ENCODE data around the gene HIBCH.
"Not testable (repeated sequence)": the region's sequence is repeated elsewhere in the genome, so short reads cannot be mapped to it uniquely, and the experiment has no call there.

HIBCH gene

DNA sequence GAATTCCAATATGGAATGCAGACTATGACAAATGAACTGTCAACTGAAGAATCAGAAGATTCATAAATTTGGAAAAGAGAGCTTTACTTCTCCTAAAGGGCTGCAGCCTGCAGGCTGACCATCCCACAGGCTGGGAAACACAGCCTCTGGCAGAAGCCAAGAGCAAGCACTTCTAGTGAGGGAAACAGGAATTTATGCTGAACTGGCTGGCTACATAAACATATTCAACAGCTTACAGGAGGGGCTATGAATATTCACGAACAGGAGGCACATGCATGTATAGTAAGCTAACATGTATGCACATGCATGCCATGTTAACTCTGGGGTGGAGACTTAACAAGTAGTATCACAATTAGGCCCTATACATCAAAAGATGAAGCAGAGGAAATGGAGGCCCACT is 17.6 kb downstream of the HIBCH start:
- no peak for DNase-seq

DNA sequence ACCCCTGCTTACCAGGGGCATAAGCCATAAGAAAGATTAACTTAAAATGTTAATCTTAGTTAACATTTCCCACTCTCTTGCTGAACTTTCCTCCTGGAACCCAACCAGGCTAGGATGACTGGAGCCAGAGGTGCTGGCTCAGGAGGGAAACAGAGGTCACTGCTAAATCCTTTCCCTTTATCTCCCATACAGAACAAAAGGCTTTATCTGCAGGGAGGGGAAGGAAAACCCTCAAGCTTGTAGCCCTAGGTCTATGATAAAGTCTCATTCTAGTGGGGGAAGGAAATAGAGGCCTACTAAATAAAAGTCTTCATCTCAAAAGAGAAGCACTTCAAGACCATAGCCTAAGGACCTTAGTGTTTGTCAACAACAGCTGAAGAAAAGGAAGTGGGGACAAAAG is 18.6 kb downstream of the HIBCH start:
- DNase-seq, result no peak

DNA sequence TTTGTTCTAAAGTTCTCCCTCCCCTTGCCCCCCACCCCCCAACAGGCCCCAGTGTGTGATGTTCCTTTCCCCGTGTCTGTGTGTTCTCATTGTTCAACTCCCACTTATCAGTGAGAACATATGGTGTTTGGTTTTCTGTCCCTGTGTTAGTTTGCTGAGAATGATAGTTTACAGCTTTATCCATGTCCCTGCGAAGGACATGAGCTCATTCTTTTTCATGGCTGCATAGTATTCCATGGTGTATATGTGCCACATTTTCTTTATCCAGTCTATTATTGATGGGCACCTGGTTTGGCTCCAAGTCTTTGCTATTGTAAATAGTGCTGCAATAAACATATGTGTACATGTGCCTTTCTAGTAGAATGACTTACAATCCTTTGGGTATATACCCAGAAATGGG is 21.7 kb downstream of the HIBCH start:
- not testable (repeated sequence) for DNase-seq

DNA sequence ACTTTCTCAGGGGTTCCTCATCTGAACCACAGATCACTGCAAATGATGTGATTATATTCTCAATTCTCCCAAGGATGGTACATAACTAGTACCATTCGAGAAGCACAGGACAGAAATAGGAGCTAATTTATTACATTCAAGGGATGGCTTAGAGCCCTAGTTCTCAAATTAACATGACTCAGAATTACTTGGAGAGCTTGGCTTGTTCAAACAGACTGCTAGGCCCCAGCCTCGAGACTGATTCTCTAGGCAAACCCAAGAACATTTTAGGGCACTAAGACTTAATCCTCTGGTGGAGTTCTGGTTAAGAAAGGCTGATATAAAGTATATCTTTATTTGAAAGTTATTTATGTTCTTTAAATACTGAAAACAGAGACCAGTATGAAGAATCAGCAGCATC is 35.8 kb downstream of the HIBCH start:
- DNase-seq, result no peak

DNA sequence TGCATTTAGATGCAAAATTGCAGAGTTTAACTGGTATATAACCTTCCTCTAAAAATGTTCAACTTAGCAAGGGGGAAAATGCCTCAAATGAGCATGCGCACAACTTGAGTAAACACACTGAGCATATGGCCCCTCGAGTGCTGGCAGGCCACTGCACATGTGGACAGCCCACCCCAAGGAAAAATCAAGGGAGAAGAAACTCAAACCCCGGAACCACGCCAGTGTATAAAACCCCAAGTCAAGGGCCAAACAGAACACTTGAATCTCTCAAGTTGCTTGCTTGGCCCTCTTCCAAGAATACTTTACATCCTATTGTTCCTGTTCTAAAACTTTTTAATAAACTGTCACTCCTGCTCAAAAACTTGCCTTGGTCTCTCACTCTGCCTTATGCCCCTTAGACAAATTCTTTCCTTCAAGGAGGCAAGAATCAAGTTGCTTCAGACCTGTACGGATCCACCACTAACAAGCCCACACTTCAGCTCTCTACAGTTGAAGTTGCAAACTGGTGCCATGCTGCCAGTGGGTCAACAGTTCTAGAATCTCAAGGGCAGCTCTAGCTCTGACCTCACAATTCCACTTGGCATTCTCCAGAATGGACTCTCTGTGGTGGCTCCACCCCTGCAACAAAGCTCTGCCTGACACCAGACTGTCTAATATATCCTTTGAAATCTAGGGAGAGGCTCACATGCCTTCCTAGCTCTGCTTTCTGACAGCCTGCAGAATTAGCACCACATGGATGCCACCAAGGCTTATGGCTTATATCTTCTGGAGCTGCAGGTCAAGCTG is 38.9 kb downstream of the HIBCH start:
- no peak for DNase-seq

DNA sequence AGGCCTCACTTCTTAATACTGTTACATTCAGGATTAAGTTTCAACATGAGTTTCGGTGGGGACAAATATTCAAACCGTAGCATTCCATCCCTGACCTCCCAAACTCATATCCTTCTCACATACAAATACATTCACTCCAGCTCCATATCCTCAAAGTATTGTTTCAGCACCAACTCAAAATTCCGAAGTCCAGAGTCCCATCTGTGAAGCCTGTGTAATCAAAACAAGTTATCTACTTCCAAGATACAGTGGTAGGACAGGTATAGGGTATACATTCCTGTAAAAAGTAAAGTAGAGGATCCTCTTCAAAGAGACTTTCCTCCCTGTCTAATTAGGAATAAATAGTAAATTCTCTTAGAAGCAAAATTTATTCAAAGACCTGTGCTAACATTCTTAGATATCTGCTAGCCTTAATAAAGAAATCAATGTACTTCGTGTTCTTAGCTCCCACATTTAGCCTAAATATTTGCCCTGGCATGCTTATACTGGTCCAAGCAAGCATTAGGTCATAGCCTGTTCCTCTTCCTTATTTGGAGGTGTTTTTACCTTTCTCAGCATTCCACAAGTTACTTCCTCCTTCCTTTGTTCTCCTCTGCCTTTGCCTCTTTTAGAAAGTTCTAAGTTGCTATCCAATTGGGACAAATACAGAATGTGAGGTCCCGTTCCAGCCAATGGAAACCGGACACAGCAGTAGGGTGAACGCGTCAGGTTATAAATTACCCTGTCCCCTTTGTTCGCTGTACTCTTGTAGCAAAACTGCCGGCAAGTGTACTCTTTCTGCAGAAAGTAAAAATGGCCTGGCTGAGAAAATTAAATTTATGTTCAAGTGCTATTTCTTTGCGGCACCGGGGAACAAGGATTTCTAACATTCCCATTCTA is 40.1 kb downstream of the HIBCH start:
- DNase-seq, result not testable (repeated sequence)

DNA sequence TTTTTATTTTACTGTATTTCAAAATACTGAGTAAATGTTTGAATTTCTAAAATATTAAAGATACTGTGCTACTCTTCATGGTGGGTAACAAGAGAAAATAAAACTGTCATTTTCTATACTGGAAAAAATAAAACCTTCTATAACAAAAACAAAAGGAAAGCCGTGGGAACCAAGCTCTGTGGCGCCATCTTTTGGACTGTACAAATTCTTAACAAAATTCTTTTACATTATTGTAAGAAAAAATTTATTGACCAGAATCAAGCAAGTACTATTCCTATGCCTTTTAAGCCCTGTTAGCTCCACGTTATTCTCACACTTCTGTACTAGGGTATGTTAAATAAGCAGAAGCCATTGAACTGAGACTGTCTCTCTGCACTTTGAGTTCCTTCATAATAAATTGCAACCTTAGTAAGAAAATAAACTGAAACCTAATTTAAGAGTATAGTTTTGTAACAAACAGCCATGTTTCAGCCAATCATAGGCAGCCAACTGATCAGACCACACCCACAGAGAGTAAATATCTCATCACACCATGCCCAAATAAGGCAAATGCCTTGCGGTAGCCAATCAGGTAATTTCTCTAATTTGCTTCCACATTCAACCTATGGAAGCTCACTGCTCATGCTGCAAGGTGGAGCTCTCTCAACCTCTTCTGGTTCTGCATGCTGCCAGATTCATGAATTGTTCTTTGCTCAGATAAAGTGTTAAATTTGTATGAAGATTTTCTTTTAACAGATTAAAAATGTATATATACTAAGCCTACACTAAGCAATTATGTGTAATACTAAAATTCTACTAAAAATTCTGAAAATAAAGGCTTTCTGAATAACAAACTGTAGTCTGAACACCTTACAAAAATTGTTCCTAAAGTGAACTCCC is 42.2 kb downstream of the HIBCH start:
- DNase-seq, result peak; percentile 13

DNA sequence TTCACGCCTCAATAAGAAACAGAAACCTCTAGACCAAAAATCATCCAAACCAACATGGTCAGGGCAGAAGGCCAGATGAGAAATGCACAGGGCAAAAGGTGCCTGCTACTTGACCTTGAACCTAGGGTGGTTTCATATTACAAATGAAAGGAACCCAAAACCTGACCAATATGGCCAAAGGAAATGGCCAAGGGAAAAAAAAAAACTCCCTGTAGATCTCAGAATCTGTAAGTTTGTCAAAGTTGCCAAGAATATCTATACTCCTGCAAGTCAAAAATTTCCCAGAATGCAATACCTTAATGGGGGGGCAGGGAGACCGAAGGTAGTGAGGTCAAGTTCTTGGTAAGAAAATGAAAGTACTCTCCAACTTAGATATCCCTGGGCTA is 47.2 kb downstream of the HIBCH start:
- DNase-seq, result no peak

DNA sequence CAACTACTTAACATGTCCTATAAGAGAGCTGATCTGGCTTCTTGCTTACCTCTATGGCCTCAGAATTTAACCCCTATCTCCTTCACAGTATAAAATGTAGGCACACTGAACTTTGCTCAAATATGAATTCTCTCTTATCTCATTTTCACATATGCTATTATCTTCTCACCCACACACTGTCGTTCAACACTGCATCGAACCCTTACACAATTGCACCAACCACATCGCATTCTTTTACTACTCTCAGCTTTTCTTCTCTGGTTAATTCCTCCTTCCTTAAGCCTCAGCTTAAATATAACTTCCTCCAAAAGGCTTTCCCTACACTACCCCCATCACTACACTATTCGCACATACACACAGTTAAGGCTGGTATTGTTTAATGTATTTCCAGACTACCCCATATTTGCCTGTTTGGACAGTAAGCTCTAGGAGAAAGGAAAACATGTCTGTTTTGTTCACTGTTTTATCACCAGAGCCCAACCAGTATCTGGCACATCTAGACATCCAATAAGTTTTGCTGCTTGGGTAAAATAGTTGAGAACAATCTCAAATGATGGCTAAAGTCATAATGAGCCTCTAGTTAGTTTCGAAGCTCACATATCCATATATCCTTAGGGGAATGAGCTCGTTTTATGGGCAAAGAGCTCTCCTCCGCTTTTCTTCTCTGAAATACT is 47.7 kb downstream of the HIBCH start:
- no peak for DNase-seq

DNA sequence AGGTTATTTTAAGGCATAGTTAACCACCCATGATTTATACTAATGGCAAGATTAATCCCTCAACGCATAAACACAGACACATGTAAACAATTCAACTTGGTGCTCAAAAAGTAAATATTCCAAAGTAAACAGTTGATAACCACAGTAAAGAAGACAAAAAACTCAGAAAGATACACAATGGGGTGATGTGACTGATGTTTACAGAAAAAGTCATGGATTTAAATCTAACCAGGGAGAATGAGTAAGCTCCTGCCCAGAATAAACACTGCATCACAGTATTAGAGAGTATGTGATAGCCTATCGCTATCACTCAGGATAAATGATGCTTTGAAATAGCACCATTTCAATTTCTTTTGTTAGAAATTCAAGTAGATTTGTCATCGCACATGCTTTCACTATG is 49.3 kb downstream of the HIBCH start:
- no peak for DNase-seq

DNA sequence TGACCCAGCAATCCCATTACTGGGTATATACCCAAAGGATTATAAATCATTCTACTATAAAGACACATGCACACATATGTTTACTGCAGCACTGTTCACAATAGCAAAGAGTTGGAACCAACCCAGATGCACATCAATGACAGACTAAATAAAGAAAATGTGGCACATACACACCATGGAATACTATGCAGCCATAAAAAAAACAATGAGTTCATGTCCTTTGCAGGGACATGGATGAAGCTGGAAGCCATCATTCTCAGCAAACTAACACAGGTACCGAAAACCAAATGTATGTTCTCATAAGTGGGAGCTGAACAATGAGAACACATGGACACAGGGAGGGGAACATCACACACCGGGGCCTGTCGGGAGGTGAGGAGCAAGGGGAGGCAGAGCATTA is 49.9 kb downstream of the HIBCH start:
- not testable (repeated sequence) for DNase-seq

DNA sequence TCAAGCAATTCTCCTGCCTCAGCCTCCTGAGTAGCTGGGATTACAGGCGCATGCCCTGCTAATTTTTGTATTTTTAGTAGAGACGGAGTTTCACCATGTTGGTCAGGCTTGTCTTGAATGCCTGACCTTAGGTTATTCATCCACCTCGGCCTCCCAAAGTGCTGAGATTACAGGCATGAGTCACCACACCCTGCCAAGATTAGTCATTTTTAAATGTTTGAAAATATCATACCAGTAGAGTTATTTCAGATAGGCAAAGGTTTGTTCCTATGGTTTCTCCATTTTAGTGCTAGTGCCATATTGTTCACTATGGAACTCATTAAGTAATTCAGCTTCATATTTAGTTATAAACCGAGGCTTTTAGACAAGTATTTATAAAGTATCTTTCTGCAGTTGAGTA is 52.3 kb downstream of the HIBCH start:
- DNase-seq, result no peak

DNA sequence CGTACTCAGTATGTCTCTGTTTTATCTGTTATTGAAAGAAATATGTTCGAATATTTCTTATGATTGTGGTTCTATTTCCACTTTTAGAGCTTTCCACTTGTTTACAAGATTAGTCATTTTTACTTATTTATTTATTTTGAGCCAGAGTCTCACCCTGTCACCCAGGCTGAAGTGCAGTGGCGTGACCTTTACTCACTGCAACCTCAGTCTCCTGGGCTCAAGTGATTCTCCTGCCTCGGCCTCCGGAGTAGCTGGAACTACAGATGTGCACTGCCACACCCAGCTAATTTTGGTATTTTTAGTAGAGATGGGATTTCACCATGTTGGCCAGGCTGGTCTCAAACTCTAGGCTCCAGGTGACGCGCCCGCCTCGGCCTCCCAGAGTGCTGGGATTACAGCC is 53.3 kb downstream of the HIBCH start:
- no peak for DNase-seq

DNA sequence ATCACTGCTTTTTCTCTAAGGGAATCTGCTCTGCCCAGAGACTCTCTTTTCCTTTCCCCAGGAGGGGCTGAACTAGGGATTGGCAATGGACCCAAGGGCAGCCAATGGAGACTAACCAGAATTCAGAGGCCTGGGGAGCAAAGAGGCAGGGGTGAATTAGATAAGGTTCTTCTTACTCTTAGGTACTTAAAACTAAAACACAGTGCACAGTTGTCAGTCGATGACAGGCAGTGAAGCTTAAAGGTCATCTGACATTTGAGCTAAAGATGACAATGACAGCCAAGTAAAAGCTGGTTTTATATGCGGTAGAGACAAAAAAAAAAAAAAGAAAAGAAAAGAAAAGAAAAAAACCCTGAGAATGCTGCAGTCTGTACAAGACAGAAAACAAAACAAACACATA is 57.8 kb downstream of the HIBCH start:
- no peak for DNase-seq

DNA sequence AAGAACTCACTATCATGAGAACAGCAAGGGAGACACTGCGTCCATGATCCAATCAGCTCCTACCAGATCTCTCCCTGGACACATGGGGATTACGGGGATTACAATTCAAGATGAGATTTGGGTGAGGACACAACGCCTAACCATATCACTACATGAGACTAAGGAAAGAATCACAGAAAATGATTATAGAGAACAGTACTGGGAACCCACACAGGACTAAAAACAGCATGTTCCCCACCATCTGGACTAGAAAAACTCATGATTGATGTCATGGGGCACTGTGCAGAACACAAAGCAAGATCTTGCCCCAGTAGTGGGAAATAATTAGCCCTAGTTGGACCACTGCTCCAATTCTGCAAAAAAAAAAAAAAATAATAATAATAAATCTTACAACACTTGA is 63.5 kb downstream of the HIBCH start:
- no peak for DNase-seq

DNA sequence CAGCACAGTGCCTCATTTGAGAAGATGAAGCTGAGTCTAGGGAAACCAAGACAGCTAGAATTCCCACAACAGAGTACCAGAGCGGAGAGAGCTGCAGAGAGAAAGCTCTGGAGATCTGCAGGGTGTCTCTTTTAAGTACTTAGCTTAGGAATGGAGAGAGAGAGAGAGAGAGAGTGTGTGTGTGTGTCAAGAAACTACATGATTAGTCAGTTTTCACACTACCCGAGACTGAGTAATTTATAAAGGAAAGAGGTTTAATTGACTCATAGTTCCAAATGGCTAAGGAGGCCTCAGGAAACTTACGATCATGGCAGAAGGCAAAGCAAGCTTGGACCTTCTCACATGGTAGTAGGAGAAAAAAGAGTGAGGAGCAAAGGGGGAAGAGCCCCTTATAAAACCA is 64.0 kb downstream of the HIBCH start:
- DNase-seq, result no peak

DNA sequence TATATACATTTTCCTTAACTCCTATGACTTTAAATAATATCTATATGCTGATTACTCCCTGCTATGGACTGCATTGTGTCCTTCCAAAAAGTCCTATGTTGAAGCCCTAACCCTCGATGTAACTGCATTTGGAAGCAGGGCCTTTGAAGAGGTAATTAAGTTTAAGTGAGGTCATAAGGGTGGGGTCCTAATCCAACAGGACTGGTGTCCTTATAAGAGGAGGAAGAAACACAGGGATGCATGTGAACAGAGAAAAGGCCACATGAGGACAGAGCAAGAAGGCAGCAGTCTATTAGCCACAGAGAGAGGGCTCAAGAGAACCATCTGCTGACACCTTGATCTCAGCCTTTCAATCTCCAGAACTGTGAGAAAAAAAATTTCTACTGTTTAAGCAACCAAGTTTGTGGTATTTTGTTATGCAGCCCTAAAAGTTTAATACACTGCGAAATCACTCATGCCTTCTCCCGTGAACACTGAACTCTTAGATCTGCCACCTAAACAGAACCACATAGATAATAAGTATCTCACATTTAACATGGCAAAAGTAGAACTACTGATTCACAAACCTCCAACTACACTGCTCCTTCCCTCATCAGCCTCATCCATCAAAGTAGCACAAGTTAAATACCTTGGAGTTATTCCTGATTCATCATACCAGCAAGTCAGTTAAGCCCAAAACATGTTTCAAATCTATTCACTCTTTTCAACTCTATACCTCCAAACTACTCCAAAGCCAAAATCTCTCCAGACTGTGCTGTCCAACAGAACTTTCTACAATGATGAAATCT is 65.4 kb downstream of the HIBCH start:
- DNase-seq, result no peak

DNA sequence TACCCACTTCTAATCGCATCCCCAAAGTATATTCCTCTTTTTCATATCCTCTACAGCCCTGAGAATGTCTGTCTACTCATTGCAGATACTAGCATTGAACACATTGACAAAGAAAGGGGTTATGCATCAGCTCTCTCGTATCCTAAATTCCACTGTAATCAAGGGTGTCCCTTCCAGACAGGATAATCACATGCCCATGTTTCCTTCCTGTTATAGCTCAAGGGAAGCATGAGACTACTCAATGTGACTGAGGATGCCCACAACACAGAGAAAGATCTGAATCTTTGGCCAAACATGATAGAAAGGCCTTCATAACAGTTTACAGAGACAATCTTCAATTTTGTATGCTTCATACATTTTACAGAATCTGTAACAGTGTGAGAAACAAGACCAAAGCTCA is 69.2 kb downstream of the HIBCH start:
- no peak for DNase-seq

DNA sequence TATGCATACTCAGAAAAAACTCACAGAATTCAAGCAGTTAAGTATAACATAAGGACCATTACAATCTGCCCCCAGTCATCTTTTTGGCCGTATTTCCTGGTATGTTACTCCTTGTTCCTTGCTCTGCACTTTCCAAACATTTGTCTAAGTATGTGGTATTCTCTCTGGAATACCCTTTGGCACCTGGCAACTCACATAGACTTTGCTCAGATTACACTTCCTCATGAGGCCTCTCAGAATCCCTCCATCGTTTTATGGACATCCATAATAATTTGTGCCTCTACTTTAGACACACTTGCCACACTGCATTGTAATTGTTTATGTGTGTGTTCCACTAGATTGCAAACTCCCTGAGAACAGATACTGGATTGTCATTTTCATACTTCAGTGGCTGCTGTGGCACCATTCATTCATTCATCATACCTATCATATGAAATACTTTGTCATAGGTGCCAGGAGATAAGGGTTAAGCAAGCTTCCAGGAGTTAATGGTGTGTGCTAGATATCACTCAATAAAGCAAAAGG is 84.0 kb downstream of the HIBCH start:
- no peak for DNase-seq

DNA sequence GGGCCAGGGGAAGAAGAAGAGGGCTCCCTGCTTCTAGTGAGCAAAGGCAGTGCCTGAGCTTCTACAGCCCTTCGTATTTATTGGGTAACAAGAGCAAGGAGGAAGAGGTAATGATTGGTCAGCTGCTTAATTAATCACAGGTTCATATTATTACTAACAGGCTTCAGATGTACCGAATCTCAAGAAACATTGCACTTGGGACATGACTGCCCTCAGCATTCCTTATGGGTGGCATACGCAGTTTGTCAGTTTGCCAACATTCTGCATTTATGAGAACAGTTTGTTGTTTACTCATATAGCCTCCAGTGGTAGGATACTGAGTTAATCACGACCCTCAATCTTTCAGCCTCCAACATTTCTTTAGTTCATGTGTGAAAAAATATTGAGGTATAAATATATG is 84.5 kb downstream of the HIBCH start:
- DNase-seq, result no peak

DNA sequence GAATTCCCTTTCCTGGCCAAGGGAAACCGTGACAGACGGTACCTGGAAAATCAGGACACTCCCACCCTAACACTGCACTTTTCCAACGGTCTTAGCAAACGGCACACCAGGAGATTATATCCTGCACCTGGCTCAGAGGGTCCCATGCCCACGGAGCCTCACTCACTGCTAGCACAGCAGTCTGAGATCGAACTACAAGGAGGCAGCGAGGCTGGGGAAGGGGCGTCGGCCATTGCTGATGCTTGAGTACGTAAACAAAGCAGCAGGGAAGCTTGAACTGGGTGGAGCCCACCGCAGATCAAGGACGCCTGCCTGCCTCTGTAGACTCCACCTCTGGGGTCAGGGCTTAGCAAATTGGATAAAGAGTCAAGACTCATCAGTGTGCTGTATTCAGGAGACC is 95.6 kb downstream of the HIBCH start:
- not testable (repeated sequence) for DNase-seq

DNA sequence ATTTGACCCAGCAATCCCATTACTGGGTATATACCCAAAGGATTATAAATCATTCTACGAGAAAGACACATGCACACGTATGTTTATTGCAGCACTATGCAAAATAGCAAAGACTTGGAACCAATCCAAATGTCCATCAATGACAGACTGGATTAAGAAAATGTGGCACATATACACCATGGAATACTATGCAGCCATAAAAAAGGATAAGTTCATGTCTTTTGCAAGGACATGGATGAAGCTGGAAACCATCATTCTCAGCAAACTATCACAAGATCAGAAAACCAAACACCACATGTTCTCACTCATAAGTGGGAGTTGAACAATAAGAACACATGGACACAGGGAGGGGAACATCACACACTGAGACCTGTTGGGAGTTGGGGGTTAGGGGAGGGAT is 96.9 kb downstream of the HIBCH start:
- DNase-seq, result not testable (repeated sequence)
